Fibroblast of mammary gland (primary cell): ENCODE results near the gene RPS2.

Experiments used
- DNase-seq: peaks from one replicate; pipeline ENCODE4 v3.0.0-alpha.2; 2010; ENCODE audit warnings: low read depth
- H3K4me3 ChIP-seq: 2 replicates; pipeline ENCODE4 v1.5.1; 2011; ENCODE audit warnings: low read depth, mild to moderate bottlenecking, low read length, moderate library complexity; ENCODE audit not compliant: control insufficient read depth
- CTCF ChIP-seq: conservative IDR thresholded peaks from 2 replicates; pipeline ENCODE4 v1.5.1; 2011; ENCODE audit warnings: low read depth, low read length, inconsistent platforms; ENCODE audit not compliant: control insufficient read depth, insufficient read depth

The RPS2 gene

GRCh38 chr16:2008009-2008526 lies 43.4 kb upstream of the RPS2 start:
- TF ChIP-seq CTCF: no peak
- peak; percentile 89 for DNase-seq
- H3K4me3 ChIP-seq: peak overlapping the region; percentile 63

GRCh38 chr16:2007081-2007836 lies 42.6 kb upstream of the RPS2 start:
- no peak for DNase-seq
- H3K4me3 ChIP-seq: peak overlapping the region; percentile 63
- TF ChIP-seq CTCF: no peak

GRCh38 chr16:2006317-2006716 lies 41.7 kb upstream of the RPS2 start:
- DNase-seq: no peak
- H3K4me3 ChIP-seq: no peak overlapping the region
- TF ChIP-seq CTCF: no peak

- H3K4me3 ChIP-seq: no peak overlapping the region
- no peak for TF ChIP-seq CTCF
- no peak for DNase-seq
These were observed 41.0 kb upstream of the RPS2 start for GRCh38 chr16:2005646-2006045.

- H3K4me3 ChIP-seq: no peak overlapping the region
- peak; percentile 36 for DNase-seq
- no peak for TF ChIP-seq CTCF
These were observed 40.3 kb upstream of the RPS2 start for GRCh38 chr16:2004795-2005517.

- peak; percentile 86 for DNase-seq
- no peak overlapping the region for H3K4me3 ChIP-seq
- TF ChIP-seq CTCF: peak; percentile 87
These were observed 39.4 kb upstream of the RPS2 start for GRCh38 chr16:2003827-2004641.
